Bronchial epithelial cell (primary cell): ENCODE measurements around the gene PARP3. TPM values are rescaled to one million over a fixed set of nuclear protein-coding genes. Genes with fewer than 3 reads are reported as not detected.

Experiments used
- DNase-seq: peaks from one replicate; pipeline ENCODE4 v3.0.0-alpha.2; 2010; ENCODE audit warnings: low read depth
- FAIRE-seq: peaks from 2 replicates; lab custom pipeline; 2011; peaks lifted over from hg19 to GRCh38; lab: Jason Lieb, UNC
- H3K27me3 ChIP-seq: 2 replicates; pipeline ENCODE4 v1.5.1; 2011; ENCODE audit warnings: low read length; ENCODE audit not compliant: control insufficient read depth, insufficient read depth
- H3K36me3 ChIP-seq: 2 replicates; pipeline ENCODE4 v1.5.1; 2011; ENCODE audit warnings: low read length; ENCODE audit not compliant: control insufficient read depth, insufficient read depth
- H3K4me3 ChIP-seq: 2 replicates; pipeline ENCODE4 v1.5.1; 2011; ENCODE audit warnings: mild to moderate bottlenecking, low read depth, low read length, control low read depth
- CTCF ChIP-seq: IDR thresholded peaks from 2 replicates; pipeline ENCODE4 v1.5.1; 2011; ENCODE audit warnings: mild to moderate bottlenecking, moderate library complexity, low read length, control low read depth, inconsistent platforms; ENCODE audit not compliant: insufficient read depth, severe bottlenecking
- total RNA-seq: library from RNA; depleted of rRNA; stranded (reverse); fragments of >200 nt; gene quantifications from 2 replicates; pipeline ENCODE4 v1.2.1, GENCODE V29; 2014

Gene PARP3
- total RNA-seq, 1 donor from 2014 or later, result 5.0 TPM

DNA sequence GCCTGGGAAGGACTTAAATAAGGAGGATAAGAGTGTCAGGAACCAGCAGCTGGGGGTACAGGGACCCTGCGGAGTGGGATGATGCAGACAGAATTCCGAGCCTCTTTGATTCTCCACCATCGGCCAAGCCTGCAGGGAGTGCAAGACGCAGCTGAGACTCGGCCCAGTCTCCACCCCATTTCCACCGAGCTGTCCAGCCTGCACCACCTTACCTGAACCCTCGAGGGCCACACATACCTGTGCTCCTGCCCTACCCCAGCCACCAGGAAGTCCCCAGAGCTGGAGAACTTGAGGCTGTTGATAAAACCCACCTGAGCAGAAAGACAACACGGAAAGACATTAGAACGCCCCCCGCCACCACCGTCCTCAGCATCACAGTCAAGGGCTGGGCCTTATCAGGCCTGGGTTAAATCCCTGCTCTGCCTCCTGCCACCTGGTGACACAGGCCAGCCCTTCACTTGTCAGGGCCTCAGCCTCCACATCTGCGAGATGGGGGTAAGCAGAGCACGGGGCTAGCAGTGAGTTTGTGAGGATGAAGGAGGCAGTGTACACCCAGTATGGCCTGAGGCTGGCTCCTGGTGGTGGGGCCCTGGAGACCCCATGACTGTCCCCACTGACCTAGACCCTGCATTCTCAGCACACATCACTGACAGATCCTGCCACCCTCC lies 8.6 kb upstream of the PARP3 start:
- FAIRE-seq, result no peak
- Histone ChIP-seq H3K36me3 (peaks cover 39% of the 10 kb centered on the region), H3K27me3 (no peaks in the 10 kb centered on the region), H3K4me3 (no peak overlapping the region)
- no peak for TF ChIP-seq CTCF
- no peak for DNase-seq

- FAIRE-seq (peak; percentile 40), DNase-seq (no peak)
- TF ChIP-seq CTCF, result no peak
- H3K27me3 ChIP-seq, result no peaks in the 10 kb centered on the region
- no peak overlapping the region for H3K4me3 ChIP-seq
- H3K36me3 ChIP-seq, result peaks cover 43% of the 10 kb centered on the region
Observed at GRCh38 chr3:51934139-51934850, 7.9 kb upstream of the PARP3 start.

DNA sequence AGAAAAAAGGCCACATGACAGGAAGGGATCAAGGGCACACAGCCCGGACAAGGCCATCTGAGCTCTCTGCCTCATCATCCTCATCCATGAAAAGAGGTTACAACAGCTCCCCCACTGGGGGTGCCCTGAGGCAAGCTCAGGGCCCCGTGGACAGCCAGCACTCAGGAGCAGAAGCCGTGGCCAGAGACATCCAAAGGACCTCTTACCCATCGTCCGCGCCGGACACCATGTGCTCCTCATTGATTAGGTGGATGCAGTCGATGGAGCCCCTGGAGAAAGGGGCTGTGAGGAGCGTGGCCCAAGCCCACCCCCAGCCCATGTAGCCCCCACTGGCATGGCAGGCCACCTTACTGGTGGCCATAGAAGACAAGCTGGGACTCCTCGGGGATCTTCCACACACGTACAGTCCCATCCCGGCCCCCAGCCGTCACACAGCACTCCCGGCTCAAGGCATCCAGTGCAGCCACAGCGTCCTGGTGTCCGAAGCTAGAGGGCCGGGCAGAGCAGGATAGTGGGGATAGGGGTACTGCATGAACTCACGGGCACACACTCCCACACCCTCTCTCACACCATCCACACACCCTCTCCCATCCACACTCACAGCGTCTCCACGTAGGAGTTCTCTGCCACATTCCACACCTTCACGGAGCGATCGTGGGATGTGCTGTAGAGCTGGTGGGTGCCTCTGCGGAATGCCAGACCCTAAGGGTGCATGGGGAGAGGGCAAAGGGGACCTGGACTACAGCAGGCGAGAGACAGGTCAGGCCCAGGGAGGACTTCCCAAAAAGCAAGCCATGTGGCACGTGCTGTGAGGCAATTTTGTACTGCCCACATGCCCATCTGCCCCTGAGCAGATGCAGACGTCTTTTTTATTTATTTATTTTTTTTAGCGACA lies 6.9 kb upstream of the PARP3 start:
- DNase-seq (no peak), FAIRE-seq (no peak)
- TF ChIP-seq CTCF, result no peak
- H3K27me3 ChIP-seq, result no peaks in the 10 kb centered on the region
- no peak overlapping the region for H3K4me3 ChIP-seq
- peaks cover 43% of the 10 kb centered on the region for H3K36me3 ChIP-seq

DNA sequence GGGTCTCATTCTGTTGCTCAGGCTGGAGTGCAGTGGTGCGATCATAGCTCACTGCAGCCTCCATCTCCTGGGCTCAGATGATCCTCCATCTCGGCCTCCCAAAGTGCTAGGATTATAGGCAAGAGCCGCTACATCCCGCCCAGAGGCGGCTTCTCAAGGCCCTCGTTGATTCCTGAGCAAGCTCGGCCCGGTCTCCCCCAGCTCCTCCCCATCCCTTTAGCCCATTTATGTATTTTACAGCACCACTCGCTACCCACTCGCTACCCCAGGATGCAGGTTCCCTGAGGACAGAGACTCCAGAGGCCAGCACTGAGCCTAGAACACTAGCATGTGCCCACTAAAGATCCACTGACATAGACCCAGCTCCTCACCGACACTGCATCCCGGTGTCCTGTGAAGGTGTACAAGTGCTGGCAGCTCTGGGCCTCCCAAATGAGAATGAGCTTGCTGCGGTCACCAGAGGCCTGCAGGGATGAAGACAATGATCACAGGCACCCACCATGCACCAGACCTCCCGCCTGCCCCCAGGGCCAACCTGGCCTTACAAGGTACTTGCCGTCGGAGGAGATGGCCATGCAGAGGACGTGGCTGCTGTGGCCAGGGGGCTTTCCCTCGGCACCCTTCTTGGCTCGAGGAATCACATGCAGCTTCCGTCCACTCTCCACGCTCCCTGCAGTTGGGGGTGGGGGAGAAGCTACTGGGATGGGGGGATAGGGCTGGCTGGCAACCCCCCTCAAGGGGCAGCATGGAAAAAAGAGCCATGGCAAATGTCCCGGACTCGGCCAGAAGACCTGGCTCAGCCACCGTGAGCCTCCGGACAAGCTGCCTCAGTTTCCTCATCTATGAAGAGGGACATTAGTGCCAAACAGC lies 6.0 kb upstream of the PARP3 start:
- Histone ChIP-seq H3K27me3 (no peaks in the 10 kb centered on the region), H3K4me3 (no peak overlapping the region), H3K36me3 (peaks cover 43% of the 10 kb centered on the region)
- DNase-seq (no peak), FAIRE-seq (no peak)
- no peak for TF ChIP-seq CTCF

DNA sequence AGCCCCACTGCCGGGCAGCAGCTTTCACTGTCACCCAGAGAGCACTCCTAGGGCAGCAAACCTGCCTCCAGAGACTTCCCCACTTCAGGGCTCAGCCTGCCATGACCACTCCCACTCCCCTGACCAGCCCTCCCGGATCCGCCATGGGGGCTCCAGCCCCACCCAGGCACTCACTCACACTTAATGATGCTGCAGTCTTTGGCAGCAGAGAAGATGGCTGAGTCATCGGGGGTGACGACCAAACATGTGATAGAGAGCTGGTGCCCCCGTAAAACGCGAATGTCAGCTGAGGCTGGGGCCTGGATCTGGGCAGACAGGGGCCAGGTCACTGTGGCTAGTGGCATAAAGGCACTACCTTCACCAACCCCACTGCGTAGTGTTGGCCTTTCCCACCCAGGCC lies 5.1 kb upstream of the PARP3 start:
- no peak for DNase-seq
- no peak for TF ChIP-seq CTCF

More for the DNA sequence above, 5.1 kb upstream of the PARP3 start:
- no peaks in the 10 kb centered on the region for H3K27me3 ChIP-seq
- peaks cover 43% of the 10 kb centered on the region for H3K36me3 ChIP-seq
- H3K4me3 ChIP-seq, result no peak overlapping the region
- FAIRE-seq, result peak; percentile 7
